Measurements from ENCODE around the gene GLS. TPM values are rescaled to one million over a fixed set of nuclear protein-coding genes. Genes with fewer than 3 reads are reported as not detected.

Gene GLS
- total RNA-seq, 2 donors from 2014 or later = 47.2 to 99.3 TPM

- TF ChIP-seq, protein P1, sequence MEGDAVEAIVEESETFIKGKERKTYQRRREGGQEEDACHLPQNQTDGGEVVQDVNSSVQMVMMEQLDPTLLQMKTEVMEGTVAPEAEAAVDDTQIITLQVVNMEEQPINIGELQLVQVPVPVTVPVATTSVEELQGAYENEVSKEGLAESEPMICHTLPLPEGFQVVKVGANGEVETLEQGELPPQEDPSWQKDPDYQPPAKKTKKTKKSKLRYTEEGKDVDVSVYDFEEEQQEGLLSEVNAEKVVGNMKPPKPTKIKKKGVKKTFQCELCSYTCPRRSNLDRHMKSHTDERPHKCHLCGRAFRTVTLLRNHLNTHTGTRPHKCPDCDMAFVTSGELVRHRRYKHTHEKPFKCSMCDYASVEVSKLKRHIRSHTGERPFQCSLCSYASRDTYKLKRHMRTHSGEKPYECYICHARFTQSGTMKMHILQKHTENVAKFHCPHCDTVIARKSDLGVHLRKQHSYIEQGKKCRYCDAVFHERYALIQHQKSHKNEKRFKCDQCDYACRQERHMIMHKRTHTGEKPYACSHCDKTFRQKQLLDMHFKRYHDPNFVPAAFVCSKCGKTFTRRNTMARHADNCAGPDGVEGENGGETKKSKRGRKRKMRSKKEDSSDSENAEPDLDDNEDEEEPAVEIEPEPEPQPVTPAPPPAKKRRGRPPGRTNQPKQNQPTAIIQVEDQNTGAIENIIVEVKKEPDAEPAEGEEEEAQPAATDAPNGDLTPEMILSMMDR (conservative IDR thresholded peaks at IDR 0.05) = no peak
- H3K27me3 Mint-ChIP-seq (ENCODE audit: insufficient read depth) = no peaks in the 10 kb centered on the region
- H3K27me3 ChIP-seq (ENCODE audit: control insufficient read depth, insufficient read depth, low read length, poor library complexity, severe bottlenecking) = no peaks in the 10 kb centered on the region
- peaks cover 9% of the 10 kb centered on the region for H3K9me3 ChIP-seq (ENCODE audit: control insufficient read depth, low read length)
- H3K27ac Mint-ChIP-seq = no peak overlapping the region
- no peaks in the 10 kb centered on the region for H3K36me3 ChIP-seq (ENCODE audit: control insufficient read depth, insufficient read depth, low read length)
- H3K4me1 Mint-ChIP-seq = peaks cover 19% of the 10 kb centered on the region
- no peaks in the 10 kb centered on the region for H3K4me1 ChIP-seq (ENCODE audit: control insufficient read depth, insufficient read depth, low read length)
- no peak overlapping the region for H3K4me3 ChIP-seq (ENCODE audit: low read length)
- H3K9me3 Mint-ChIP-seq = peaks cover 22% of the 10 kb centered on the region
- no peak overlapping the region for H3K9ac ChIP-seq (ENCODE audit: extremely low read depth, low read length, poor library complexity, severe bottlenecking)
- no peak overlapping the region for H3K27ac ChIP-seq (ENCODE audit: low read depth, low read length)
- DNase-seq = no peak
- no peak overlapping the region for H3K4me3 Mint-ChIP-seq
- H3K36me3 Mint-ChIP-seq (ENCODE audit: low read depth) = peaks cover 5% of the 10 kb centered on the region
- WGBS, 2 experiments (ENCODE audit: insufficient coverage in 1 of 2, insufficient read length in 1 of 2) = 72 to 89% methylated on average over 2 of the region's 2 CpGs
Measured at GRCh38 chr2:190862571-190862991, 18.0 kb upstream of the GLS start.

DNA sequence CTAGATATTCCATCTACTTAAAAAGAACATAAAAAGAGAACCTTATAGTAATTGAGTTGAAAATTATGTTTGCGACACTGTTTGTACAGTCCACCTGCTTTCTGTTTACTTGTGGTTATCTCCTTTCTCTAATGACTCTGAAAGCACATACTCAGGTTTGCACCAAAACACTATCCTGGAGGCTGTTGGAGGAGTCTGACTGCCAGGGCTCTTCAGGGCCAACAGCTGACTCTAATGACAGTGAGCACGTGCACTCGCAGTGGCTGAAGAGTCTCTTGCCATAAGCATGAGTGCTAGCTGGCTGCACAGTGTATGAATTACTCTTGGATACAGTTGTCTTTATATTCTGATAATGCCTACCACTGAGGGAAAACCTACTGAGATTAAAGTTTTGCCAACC lies 16.7 kb upstream of the GLS start:
- no peaks in the 10 kb centered on the region for H3K4me1 ChIP-seq (ENCODE audit: control insufficient read depth, insufficient read depth, low read length)
- Mint-ChIP-seq H3K36me3 (ENCODE audit: low read depth) (peaks cover 11% of the 10 kb centered on the region), H3K4me1 (peaks cover 15% of the 10 kb centered on the region), H3K4me3 (no peak overlapping the region), H3K9me3 (peaks cover 36% of the 10 kb centered on the region), H3K27me3 (ENCODE audit: insufficient read depth) (no peaks in the 10 kb centered on the region), H3K27ac (no peak overlapping the region)
- no peak for DNase-seq
- TF ChIP-seq, protein P1 (conservative IDR thresholded peaks at IDR 0.05) = no peak
- no peaks in the 10 kb centered on the region for H3K36me3 ChIP-seq (ENCODE audit: control insufficient read depth, insufficient read depth, low read length)
- H3K27ac ChIP-seq (ENCODE audit: low read depth, low read length) = no peak overlapping the region
- H3K9ac ChIP-seq (ENCODE audit: extremely low read depth, low read length, poor library complexity, severe bottlenecking) = no peak overlapping the region
- 80 to 100% methylated on average over 2 to 3 of the region's 3 CpGs for WGBS, 2 experiments (ENCODE audit: insufficient coverage in 1 of 2, insufficient read length in 1 of 2)
- no peak overlapping the region for H3K4me3 ChIP-seq (ENCODE audit: low read length)
- H3K27me3 ChIP-seq (ENCODE audit: control insufficient read depth, insufficient read depth, low read length, poor library complexity, severe bottlenecking) = no peaks in the 10 kb centered on the region
- H3K9me3 ChIP-seq (ENCODE audit: control insufficient read depth, low read length) = peaks cover 22% of the 10 kb centered on the region

DNA sequence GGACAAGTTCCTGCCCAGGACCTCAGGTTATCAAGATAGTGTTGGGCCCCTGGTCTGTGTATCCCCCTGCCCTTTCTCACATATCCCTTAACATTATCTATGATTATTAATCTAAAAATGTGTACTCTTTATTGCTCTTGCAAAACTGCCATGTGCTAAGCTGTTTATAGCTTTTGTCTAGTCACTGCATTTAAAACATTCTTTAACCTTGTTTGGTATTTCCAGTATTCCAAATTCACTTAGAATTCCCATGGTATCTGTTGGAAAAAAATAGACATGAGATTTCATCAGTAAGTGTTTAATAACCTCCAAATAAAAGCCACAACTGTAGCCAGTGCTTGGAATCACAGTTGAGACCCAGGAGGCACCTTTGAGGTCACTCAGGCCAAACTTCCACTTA lies 16.2 kb upstream of the GLS start:
- no peak overlapping the region for H3K27ac Mint-ChIP-seq
- TF ChIP-seq, protein P1 (conservative IDR thresholded peaks at IDR 0.05) = no peak

More for the DNA sequence above, 16.2 kb upstream of the GLS start:
- Histone ChIP-seq H3K36me3 (ENCODE audit: control insufficient read depth, insufficient read depth, low read length) (no peaks in the 10 kb centered on the region), H3K27me3 (ENCODE audit: control insufficient read depth, insufficient read depth, low read length, poor library complexity, severe bottlenecking) (no peaks in the 10 kb centered on the region), H3K27ac (ENCODE audit: low read depth, low read length) (no peak overlapping the region), H3K4me1 (ENCODE audit: control insufficient read depth, insufficient read depth, low read length) (no peaks in the 10 kb centered on the region), H3K9ac (ENCODE audit: extremely low read depth, low read length, poor library complexity, severe bottlenecking) (no peak overlapping the region), H3K9me3 (ENCODE audit: control insufficient read depth, low read length) (peaks cover 27% of the 10 kb centered on the region), H3K4me3 (ENCODE audit: low read length) (no peak overlapping the region)
- H3K4me1 Mint-ChIP-seq = peaks cover 12% of the 10 kb centered on the region
- DNase-seq = no peak
- H3K27me3 Mint-ChIP-seq (ENCODE audit: insufficient read depth) = no peaks in the 10 kb centered on the region
- H3K9me3 Mint-ChIP-seq = peaks cover 40% of the 10 kb centered on the region
- H3K4me3 Mint-ChIP-seq = no peak overlapping the region
- peaks cover 11% of the 10 kb centered on the region for H3K36me3 Mint-ChIP-seq (ENCODE audit: low read depth)

All from endodermal cell (in vitro differentiated cells).